Peyer's patch (tissue), 4 donors: Measurements from ENCODE around the gene BPIFB1. TPM values are rescaled to one million over a fixed set of nuclear protein-coding genes. Genes with fewer than 3 reads are reported as not detected.

Source experiments
- DNase-seq, 3 donors: peaks; one replicate each; pipeline ENCODE4 v3.0.0-alpha.2; 2017 to 2019
- H3K27ac ChIP-seq, 4 donors: fragments of 200-600 bp; sonication (generic); one replicate each; pipeline ENCODE4 v1.5.1; 2016 to 2019
- H3K27me3 ChIP-seq, 2 donors: fragments of 200-600 bp; sonication (generic); one replicate each; pipeline ENCODE4 v1.5.1; 2019
- H3K36me3 ChIP-seq, 3 donors: fragments of 200-600 bp; sonication (generic); one replicate each; pipeline ENCODE4 v1.5.1; 2016 to 2019
- H3K4me1 ChIP-seq, 4 donors: fragments of 200-600 bp; sonication (generic); one replicate each; pipeline ENCODE4 v1.5.1; 2016 to 2019
- H3K4me3 ChIP-seq, 4 donors: fragments of 200-600 bp; sonication (generic); 1 replicate in 3 of 4; 2 replicates in 1 of 4; pipeline ENCODE4 v1.5.1; 2016 to 2019; ENCODE audit warnings: mild to moderate bottlenecking in 1 of 4
- H3K9me3 ChIP-seq, 4 donors: fragments of 200-600 bp; sonication (generic); one replicate each; pipeline ENCODE4 v1.5.1; 2016 to 2019; ENCODE audit warnings: mild to moderate bottlenecking in 1 of 4
- POLR2A ChIP-seq, 2 donors: fragments of 450-650 bp; IDR thresholded peaks; one replicate each; pipeline ENCODE4 v1.5.1; 2017; ENCODE audit warnings: antibody characterized with exemption in 2 of 2, mild to moderate bottlenecking in 2 of 2, moderate library complexity in 2 of 2
- total RNA-seq, 4 donors: library from RNA; depleted of rRNA; stranded (reverse); fragments of >200 nt; gene quantifications; one replicate each; pipeline ENCODE4 v1.1.0, GENCODE V29; 2016
- TF ChIP-seq, protein P1 (sequence below), 6 experiments: fragments of 450-650 bp in 4 of 6; fragments of 200-600 bp in 2 of 6; sonication (generic) in 1 of 6; IDR thresholded peaks; one replicate each; pipeline ENCODE4 v1.5.1; 2017 to 2019; ENCODE audit warnings: antibody characterized with exemption in 6 of 6, mild to moderate bottlenecking in 3 of 6, moderate library complexity in 1 of 6

BPIFB1 gene
- total RNA-seq, 4 donors from 2014 or later, result not detected

DNA sequence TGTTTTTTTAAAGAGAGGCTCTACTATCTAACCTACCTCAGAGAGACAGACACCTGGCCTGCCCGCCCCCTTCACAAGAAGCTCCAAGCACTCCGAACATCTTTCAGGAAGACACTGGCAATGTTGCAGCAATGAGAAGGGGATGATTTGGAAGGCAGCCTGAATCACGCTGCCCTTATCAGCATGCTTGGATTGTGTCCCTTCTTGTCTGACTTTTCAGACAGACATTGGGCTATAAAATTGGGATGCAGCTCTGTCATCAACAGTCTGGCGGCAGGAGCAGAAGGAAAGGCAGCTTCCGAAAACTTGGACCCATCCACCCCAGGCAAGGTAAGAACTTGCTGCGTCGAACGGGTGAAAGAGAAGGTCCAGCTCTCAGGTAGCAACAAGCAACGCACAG is 62.3 kb downstream of the BPIFB1 start:
- DNase-seq, result no peak
- Histone ChIP-seq H3K27ac (no peak overlapping the region), H3K4me3 (no peak overlapping the region), H3K9me3 (no peaks in the 10 kb centered on the region), H3K4me1 (no peaks in the 10 kb centered on the region), H3K27me3 (no peaks in the 10 kb centered on the region), H3K36me3 (no peaks in the 10 kb centered on the region)
- TF ChIP-seq, protein P1, sequence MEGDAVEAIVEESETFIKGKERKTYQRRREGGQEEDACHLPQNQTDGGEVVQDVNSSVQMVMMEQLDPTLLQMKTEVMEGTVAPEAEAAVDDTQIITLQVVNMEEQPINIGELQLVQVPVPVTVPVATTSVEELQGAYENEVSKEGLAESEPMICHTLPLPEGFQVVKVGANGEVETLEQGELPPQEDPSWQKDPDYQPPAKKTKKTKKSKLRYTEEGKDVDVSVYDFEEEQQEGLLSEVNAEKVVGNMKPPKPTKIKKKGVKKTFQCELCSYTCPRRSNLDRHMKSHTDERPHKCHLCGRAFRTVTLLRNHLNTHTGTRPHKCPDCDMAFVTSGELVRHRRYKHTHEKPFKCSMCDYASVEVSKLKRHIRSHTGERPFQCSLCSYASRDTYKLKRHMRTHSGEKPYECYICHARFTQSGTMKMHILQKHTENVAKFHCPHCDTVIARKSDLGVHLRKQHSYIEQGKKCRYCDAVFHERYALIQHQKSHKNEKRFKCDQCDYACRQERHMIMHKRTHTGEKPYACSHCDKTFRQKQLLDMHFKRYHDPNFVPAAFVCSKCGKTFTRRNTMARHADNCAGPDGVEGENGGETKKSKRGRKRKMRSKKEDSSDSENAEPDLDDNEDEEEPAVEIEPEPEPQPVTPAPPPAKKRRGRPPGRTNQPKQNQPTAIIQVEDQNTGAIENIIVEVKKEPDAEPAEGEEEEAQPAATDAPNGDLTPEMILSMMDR (IDR thresholded peaks at IDR 0.05), result no peak
- no peak for TF ChIP-seq POLR2A (IDR thresholded peaks at IDR 0.05)

DNA sequence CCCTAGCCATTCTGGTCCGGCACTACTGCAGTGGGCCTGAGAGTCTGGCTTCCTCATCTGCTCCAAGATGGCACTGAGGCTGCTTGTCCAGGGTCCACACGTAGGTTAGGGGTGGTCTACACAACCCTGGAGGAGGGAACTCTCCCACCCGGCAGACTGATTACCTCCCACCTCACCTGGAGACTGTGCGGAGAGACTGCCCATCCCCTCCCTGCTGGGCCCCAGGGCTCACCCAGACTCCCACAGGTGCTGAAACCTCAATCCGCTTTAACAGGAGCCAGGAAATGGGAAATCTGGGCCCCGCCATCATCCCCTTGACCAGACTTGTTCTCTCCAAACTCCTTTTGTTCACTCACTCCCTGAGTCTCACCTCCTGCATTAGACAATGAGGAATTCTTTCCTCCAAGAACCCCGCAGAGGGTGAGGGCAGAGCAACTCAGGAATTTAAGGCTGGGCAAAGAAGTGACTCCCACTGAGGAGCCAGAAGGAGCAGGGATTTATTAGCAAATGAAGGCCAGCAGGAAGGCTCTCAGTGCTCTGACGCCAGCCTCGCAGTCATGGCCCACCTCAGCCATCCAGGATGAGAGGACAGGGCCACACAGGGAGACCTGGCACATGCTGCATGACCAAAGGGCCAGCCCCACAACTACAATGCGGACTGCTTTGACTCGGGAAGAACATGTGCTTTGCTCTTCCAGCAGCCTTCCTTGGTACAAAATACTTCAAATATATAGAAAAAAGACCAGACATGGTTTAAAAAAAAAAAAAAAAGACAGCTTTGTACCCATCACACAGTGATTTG is 65.3 kb downstream of the BPIFB1 start:
- H3K4me1 ChIP-seq, result no peaks in the 10 kb centered on the region
- no peaks in the 10 kb centered on the region for H3K36me3 ChIP-seq
- H3K9me3 ChIP-seq, result no peaks in the 10 kb centered on the region
- no peak overlapping the region for H3K4me3 ChIP-seq
- no peaks in the 10 kb centered on the region for H3K27me3 ChIP-seq
- no peak for TF ChIP-seq POLR2A (IDR thresholded peaks at IDR 0.05)
- TF ChIP-seq, protein P1 (IDR thresholded peaks at IDR 0.05), result no peak
- DNase-seq, result peak in 1 of 3 donors; percentile 19
- H3K27ac ChIP-seq, result no peak overlapping the region

GRCh38 chr20:33349493-33349892 is 66.5 kb downstream of the BPIFB1 start:
- no peaks in the 10 kb centered on the region for H3K9me3 ChIP-seq
- no peak for DNase-seq

GRCh38 chr20:33351696-33352095 is 68.7 kb downstream of the BPIFB1 start:
- TF ChIP-seq, protein P1 (IDR thresholded peaks at IDR 0.05), result no peak
- no peak for TF ChIP-seq POLR2A (IDR thresholded peaks at IDR 0.05)
- H3K9me3 ChIP-seq, result no peaks in the 10 kb centered on the region
- no peak overlapping the region for H3K4me3 ChIP-seq
- H3K4me1 ChIP-seq, result no peaks in the 10 kb centered on the region
- H3K27ac ChIP-seq, result no peak overlapping the region
- H3K27me3 ChIP-seq, result no peaks in the 10 kb centered on the region
- peak in 1 of 3 donors; percentile 30 for DNase-seq
- H3K36me3 ChIP-seq, result peaks cover 0 to 4% (median 0%) of the 10 kb centered on the region in 3 donors

More at GRCh38 chr20:33349493-33349892, 66.5 kb downstream of the BPIFB1 start:
- no peaks in the 10 kb centered on the region for H3K36me3 ChIP-seq
- no peaks in the 10 kb centered on the region for H3K27me3 ChIP-seq
- no peak overlapping the region for H3K4me3 ChIP-seq
- TF ChIP-seq, protein P1 (IDR thresholded peaks at IDR 0.05), result no peak
- no peak for TF ChIP-seq POLR2A (IDR thresholded peaks at IDR 0.05)
- no peaks in the 10 kb centered on the region for H3K4me1 ChIP-seq
- H3K27ac ChIP-seq, result no peak overlapping the region

DNA sequence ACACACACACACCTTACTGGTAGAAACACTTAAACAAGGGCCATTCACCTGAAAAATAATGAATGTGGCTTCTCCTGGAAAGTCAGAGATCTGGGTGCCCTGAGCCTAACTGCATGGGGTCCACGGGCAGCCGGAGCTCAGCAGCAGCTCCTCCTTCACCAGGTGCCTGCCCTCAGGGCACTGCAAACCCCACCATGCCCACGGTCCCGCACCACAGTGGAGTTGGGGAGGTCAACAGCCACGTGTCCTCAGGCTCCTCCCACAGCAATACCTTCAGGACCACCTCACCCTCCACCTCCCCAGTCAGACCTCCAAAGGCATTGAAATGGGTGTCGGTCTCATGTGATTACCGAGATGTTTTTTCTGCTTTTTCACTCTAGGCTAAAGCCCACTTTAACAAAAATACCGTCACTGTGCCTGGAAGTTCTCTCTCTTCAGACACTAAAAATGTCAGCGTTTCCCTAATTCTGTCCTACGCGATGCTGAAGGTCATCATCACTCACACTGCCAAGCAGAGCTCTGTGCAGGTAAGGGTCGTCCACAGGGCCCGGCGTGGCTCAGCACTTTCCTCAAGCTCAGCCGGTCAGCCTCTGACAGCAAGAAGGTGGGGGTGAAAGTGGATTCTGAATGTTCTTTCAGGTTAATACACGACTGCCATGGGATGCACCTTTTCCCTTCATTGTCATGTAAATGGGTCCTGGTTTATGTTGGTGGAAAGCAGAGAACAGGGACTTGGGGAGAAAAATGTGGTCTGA is 69.4 kb downstream of the BPIFB1 start:
- no peak overlapping the region for H3K4me3 ChIP-seq
- TF ChIP-seq, protein P1 (IDR thresholded peaks at IDR 0.05), result no peak
- no peak for TF ChIP-seq POLR2A (IDR thresholded peaks at IDR 0.05)
- peaks cover 0 to 4% (median 0%) of the 10 kb centered on the region in 3 donors for H3K36me3 ChIP-seq
- H3K9me3 ChIP-seq, result no peaks in the 10 kb centered on the region
- H3K27ac ChIP-seq, result no peak overlapping the region
- no peaks in the 10 kb centered on the region for H3K4me1 ChIP-seq
- no peaks in the 10 kb centered on the region for H3K27me3 ChIP-seq
- DNase-seq, result peak in 1 of 3 donors; percentile 24
